GM13977 (cell line): ENCODE data around the gene VAPB.

Experiments
- DNase-seq: peaks from one replicate; pipeline ENCODE4 v3.0.0; 2012; ENCODE audit warnings: low spot score
- CTCF ChIP-seq: IDR thresholded peaks from 2 replicates; pipeline ENCODE4 v1.5.1; 2012; ENCODE audit warnings: mild to moderate bottlenecking, control low read depth; ENCODE audit not compliant: insufficient read depth; ENCODE audit errors: extremely low read depth, missing control alignments
- in situ Hi-C: fragments of 300-500 bp; cut with MboI; formaldehyde crosslinking; loops from one replicate; pipeline ENCODE4 v1.12.0; 2022; ENCODE audit warnings: low sequenced_read_pairs, low pct_unique_long_range_greater_than_20kb, mixed read lengths, inconsistent platforms; ENCODE audit not compliant: unreplicated experiment

VAPB gene

GRCh38 chr20:58388882-58389323, at the start of gene VAPB:
VAPB (plus strand) TSS chr20:58389229; CDS start chr20:58389460, 231 bp downstream.
- peak; percentile 95 for DNase-seq
- in situ Hi-C loops, result no loop called here
- TF ChIP-seq CTCF, result no peak

- in situ Hi-C loops, result no loop called here
- DNase-seq, result no peak
- TF ChIP-seq CTCF, result no peak
Measured at GRCh38 chr20:58339741-58340140, 49.3 kb upstream of the VAPB start.

GRCh38 chr20:58340151-58340550, 48.9 kb upstream of the VAPB start:
- no peak for TF ChIP-seq CTCF
- DNase-seq, result no peak
- in situ Hi-C loops, result no loop called here

- in situ Hi-C loops, result no loop called here
- no peak for DNase-seq
- TF ChIP-seq CTCF, result no peak
Measured at GRCh38 chr20:58340853-58341252, 48.2 kb upstream of the VAPB start.

- no peak for DNase-seq
- in situ Hi-C loops, result no loop called here
- TF ChIP-seq CTCF, result no peak
Measured at GRCh38 chr20:58342104-58342945, 46.7 kb upstream of the VAPB start.

- DNase-seq, result no peak
- in situ Hi-C loops, result no loop called here
- TF ChIP-seq CTCF, result no peak
Measured at GRCh38 chr20:58344741-58345140, 44.3 kb upstream of the VAPB start.
